Measurements from ENCODE around the gene APOBEC3F. TPM values are rescaled to one million over a fixed set of nuclear protein-coding genes. Genes with fewer than 3 reads are reported as not detected.

Gene APOBEC3F
- total RNA-seq, 1 donor from 2014 or later = 5.3 TPM

DNA sequence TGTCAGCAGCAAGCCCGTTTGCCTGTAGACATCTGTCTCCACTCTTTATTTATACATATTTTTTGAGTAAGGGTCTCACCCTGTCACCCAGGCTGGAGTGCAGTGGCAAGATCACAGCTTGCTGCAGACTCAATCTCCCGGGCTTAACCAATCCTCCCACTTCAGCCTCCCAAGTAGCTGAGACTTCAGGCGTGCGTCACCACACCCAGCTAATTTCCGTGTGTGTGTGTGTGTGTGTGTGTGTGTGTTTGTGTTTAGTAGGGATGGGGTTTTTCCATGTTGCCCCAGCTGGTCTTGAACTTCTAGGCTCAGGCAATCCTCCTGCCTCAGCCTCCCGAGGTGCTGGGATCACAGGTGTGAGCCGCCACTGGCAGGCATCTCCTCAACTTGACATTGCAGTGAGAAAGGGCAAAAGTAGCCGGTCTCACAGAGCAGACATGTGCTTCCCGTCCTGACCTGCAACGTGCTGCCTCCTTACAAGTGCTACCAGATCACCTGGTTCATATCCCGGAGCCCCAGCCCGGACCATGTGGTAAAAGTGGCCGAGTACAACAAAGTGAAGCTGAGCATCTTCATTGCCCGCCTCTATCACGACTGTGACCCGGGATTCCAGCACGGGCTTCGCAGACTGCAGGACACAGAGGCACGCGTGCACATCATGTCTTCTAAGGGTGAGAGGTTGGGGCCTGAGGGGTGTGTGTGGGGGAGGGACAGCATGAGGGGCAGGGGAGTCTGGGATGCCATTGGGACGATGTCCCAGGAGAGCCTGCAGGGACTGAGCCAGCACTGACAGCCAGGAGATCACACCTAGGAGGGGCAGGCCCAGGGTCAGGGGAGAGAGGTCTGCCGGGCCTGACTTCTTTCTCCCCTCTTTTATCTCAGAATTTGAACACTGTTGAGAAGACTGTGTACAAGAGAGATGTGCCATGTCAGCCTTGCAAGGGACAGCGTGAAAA is 50.7 kb downstream of the APOBEC3F start:
- TF ChIP-seq, protein P1, sequence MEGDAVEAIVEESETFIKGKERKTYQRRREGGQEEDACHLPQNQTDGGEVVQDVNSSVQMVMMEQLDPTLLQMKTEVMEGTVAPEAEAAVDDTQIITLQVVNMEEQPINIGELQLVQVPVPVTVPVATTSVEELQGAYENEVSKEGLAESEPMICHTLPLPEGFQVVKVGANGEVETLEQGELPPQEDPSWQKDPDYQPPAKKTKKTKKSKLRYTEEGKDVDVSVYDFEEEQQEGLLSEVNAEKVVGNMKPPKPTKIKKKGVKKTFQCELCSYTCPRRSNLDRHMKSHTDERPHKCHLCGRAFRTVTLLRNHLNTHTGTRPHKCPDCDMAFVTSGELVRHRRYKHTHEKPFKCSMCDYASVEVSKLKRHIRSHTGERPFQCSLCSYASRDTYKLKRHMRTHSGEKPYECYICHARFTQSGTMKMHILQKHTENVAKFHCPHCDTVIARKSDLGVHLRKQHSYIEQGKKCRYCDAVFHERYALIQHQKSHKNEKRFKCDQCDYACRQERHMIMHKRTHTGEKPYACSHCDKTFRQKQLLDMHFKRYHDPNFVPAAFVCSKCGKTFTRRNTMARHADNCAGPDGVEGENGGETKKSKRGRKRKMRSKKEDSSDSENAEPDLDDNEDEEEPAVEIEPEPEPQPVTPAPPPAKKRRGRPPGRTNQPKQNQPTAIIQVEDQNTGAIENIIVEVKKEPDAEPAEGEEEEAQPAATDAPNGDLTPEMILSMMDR (IDR thresholded peaks at IDR 0.05) = no peak
- H3K4me1 Mint-ChIP-seq (ENCODE audit: low read depth) = no peaks in the 10 kb centered on the region
- no peaks in the 10 kb centered on the region for H3K36me3 Mint-ChIP-seq (ENCODE audit: low read depth)
- H3K27ac Mint-ChIP-seq (ENCODE audit: unreplicated experiment) = no peak overlapping the region
- peak; percentile 58 for DNase-seq (ENCODE audit: low spot score)
- no peaks in the 10 kb centered on the region for H3K9me3 Mint-ChIP-seq (ENCODE audit: low read depth)
- H3K4me3 Mint-ChIP-seq (ENCODE audit: unreplicated experiment) = no peak overlapping the region
- peaks cover 15% of the 10 kb centered on the region for H3K27me3 Mint-ChIP-seq (ENCODE audit: low read depth)

DNA sequence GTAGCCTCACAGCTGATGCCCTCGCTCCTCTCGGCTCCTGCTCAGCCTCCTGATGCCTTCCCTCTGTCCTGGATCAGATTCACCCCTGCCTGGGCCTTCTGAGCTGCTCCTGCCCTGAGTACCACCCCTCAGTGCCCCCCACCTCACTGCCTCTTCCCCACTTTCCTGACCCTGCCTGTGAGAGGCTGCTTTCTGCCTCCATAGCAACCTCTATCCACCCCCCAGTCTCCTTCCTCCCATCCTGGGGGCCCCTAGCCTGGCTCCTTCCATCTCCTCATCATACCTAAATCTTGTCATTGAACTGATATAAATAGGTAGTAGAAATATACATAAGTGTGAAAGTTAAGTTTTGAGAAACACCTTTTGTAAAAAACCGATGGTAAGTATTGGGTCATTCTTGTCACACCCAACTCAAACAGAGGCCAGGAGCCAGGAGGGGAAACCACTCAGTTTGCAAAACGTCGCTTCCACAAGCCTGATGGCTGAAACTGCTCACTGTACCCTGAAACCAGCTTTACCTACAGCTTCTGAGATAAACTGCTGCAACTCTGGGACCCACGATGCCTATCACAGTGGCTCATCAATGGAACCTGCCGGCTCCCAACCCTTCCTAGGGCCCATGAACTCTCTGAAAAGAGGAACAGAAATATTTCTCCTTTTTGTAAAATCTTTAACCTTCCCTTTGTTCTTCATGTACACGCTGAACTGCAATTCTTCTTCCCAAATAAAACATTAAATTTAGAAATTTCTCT is 51.6 kb downstream of the APOBEC3F start:
- Mint-ChIP-seq H3K27ac (ENCODE audit: unreplicated experiment) (no peak overlapping the region), H3K4me1 (ENCODE audit: low read depth) (peaks cover 4% of the 10 kb centered on the region), H3K27me3 (ENCODE audit: low read depth) (peaks cover 15% of the 10 kb centered on the region), H3K9me3 (ENCODE audit: low read depth) (no peaks in the 10 kb centered on the region), H3K36me3 (ENCODE audit: low read depth) (no peaks in the 10 kb centered on the region), H3K4me3 (ENCODE audit: unreplicated experiment) (no peak overlapping the region)
- no peak for DNase-seq (ENCODE audit: low spot score)
- TF ChIP-seq, protein P1 (IDR thresholded peaks at IDR 0.05) = no peak

DNA sequence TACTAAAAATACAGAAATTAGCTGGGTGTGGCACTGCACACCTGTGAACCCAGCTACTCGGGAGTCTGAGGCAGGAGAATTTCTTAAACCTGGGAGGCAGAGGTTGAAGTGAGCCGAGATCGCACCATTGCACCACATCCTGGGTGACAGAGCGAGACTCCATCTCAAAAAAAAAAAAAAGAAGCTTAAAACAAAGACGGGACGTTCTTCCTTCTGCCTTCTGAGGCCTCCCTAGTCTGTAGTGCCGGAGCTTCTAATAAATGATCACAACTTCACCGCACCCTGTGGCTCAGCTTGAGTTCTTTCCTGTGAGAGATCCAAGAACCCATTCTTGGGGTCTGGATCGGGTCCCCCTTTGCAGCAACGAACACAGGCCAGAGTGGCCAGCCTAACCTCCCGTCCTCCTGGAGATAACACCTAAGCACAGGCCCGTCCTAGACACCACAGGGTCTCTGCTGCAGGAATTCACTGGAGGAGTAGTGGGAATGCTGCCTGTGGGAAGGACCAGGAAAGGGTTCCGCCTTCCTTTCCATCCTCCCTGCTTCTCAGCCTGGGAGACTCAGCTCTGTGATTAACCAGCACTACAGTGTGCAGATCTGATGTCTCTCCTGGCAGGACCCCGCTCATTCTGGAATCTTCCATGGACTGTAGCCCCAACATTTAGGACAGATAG is 54.2 kb downstream of the APOBEC3F start:
- Mint-ChIP-seq H3K4me1 (ENCODE audit: low read depth) (peaks cover 9% of the 10 kb centered on the region), H3K27ac (ENCODE audit: unreplicated experiment) (no peak overlapping the region), H3K27me3 (ENCODE audit: low read depth) (peaks cover 14% of the 10 kb centered on the region), H3K4me3 (ENCODE audit: unreplicated experiment) (no peak overlapping the region), H3K9me3 (ENCODE audit: low read depth) (no peaks in the 10 kb centered on the region), H3K36me3 (ENCODE audit: low read depth) (no peaks in the 10 kb centered on the region)
- TF ChIP-seq, protein P1 (IDR thresholded peaks at IDR 0.05) = no peak
- DNase-seq (ENCODE audit: low spot score) = no peak

DNA sequence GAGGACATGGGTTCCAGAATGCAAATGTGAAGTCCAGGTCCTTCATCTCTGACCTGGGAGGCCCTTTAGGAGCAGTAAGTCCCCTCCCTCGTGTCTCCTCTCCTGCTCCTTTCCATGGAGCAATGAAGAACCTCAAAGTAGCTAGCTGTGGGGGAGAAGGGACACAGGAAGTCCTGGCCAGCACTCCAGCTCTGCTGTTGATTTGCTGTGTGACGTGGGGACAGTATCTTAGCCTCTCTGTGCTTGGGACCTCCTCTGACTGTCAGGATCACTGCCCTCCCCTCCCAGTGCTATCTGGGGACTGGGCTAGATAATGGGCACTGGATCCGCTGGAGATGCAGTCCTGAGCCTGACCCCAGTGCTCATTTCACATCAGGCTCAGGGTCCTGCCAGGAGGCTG is 55.3 kb downstream of the APOBEC3F start:
- peaks cover 9% of the 10 kb centered on the region for H3K4me1 Mint-ChIP-seq (ENCODE audit: low read depth)
- H3K4me3 Mint-ChIP-seq (ENCODE audit: unreplicated experiment) = no peak overlapping the region
- H3K36me3 Mint-ChIP-seq (ENCODE audit: low read depth) = no peaks in the 10 kb centered on the region
- H3K9me3 Mint-ChIP-seq (ENCODE audit: low read depth) = no peaks in the 10 kb centered on the region
- TF ChIP-seq, protein P1 (IDR thresholded peaks at IDR 0.05) = no peak
- peaks cover 12% of the 10 kb centered on the region for H3K27me3 Mint-ChIP-seq (ENCODE audit: low read depth)
- no peak overlapping the region for H3K27ac Mint-ChIP-seq (ENCODE audit: unreplicated experiment)
- no peak for DNase-seq (ENCODE audit: low spot score)
